HG03135 (cell line): Measurements from ENCODE around the gene MYL7.
A peak's percentile ranks its signal among the peaks of the same experiment; 100 is the strongest.
"Not testable (repeated sequence)": the region's sequence is repeated elsewhere in the genome, so short reads cannot be mapped to it uniquely, and the experiment has no call there.

Source experiments
- ATAC-seq: cut with Tn5 transposase; IDR thresholded peaks from one replicate; pipeline ENCODE4 v1.9.1; 2021; ENCODE audit warnings: mild to moderate bottlenecking, moderate library complexity; ENCODE audit not compliant: unreplicated experiment

Gene MYL7

GRCh38 chr7:44133295-44133694, 7.8 kb downstream of the MYL7 start:
- ATAC-seq, result no peak

GRCh38 chr7:44132039-44132438, 9.1 kb downstream of the MYL7 start:
- no peak for ATAC-seq

GRCh38 chr7:44131173-44132029, 9.7 kb downstream of the MYL7 start:
- no peak for ATAC-seq

GRCh38 chr7:44128721-44129582, 12.2 kb downstream of the MYL7 start:
- no peak for ATAC-seq

GRCh38 chr7:44127161-44127560, 14.0 kb downstream of the MYL7 start:
- no peak for ATAC-seq

GRCh38 chr7:44126574-44126973, 14.6 kb downstream of the MYL7 start:
- not testable (repeated sequence) for ATAC-seq

- ATAC-seq, result no peak
Observed at GRCh38 chr7:44124822-44125202, 16.3 kb downstream of the MYL7 start.

GRCh38 chr7:44123190-44124003, 17.7 kb downstream of the MYL7 start, which contains the start of gene POLD2:
Gene POLD2, minus strand, starts transcription at chr7:44123548. Its CDS starts 1,495 bp downstream, at chr7:44122053.
- ATAC-seq, result peak; percentile 98

- no peak for ATAC-seq
Observed at GRCh38 chr7:44122529-44122928, 18.6 kb downstream of the MYL7 start.

GRCh38 chr7:44121761-44122420, 19.2 kb downstream of the MYL7 start:
- no peak for ATAC-seq

GRCh38 chr7:44120395-44120794, 20.7 kb downstream of the MYL7 start:
- ATAC-seq, result no peak

GRCh38 chr7:44119829-44120380, 21.2 kb downstream of the MYL7 start:
- no peak for ATAC-seq

- ATAC-seq, result no peak
Observed at GRCh38 chr7:44117801-44118429, 23.2 kb downstream of the MYL7 start.

- ATAC-seq, result no peak
Observed at GRCh38 chr7:44116789-44117666, 24.1 kb downstream of the MYL7 start.

- ATAC-seq, result no peak
Observed at GRCh38 chr7:44116087-44116788, 24.9 kb downstream of the MYL7 start.

GRCh38 chr7:44114586-44115310, 26.4 kb downstream of the MYL7 start:
- no peak for ATAC-seq

GRCh38 chr7:44113764-44114354, 27.3 kb downstream of the MYL7 start:
- no peak for ATAC-seq
